M059J (cell line): Measurements from ENCODE around the gene LMNTD1. TPM values are rescaled to one million over a fixed set of nuclear protein-coding genes. Genes with fewer than 3 reads are reported as not detected.

ENCODE experiments used
- DNase-seq: peaks from one replicate; pipeline ENCODE4 v3.0.0-alpha.2; 2012; ENCODE audit warnings: low read depth
- total RNA-seq: library from RNA; depleted of rRNA; stranded (reverse); fragments of >200 nt; shearing (Covaris generic); gene quantifications from 2 replicates; pipeline ENCODE4 v1.2.3, GENCODE V29; 2014

LMNTD1 gene
- total RNA-seq, 1 experiment from 2014 or later, result 2.2 TPM

DNA sequence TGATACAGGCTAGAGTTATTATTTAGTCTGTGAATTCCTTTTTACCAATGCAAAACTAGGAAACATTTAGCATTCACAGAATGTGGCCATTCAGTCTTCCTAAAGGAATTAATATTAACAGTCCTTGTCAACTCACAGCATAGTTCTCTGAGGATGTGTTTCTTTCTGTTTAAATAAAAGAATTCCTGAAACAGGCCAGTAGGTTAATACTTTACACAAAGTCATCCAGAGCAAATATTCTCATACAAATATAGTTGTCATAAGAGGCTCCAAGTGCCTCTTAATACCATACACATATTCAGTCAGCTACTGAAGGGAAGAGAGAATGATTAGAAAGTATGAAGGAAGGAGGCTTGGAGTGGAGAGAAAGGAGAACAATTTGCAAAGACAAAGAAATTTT lies 120.1 kb downstream of the LMNTD1 start:
- DNase-seq, result no peak

DNA sequence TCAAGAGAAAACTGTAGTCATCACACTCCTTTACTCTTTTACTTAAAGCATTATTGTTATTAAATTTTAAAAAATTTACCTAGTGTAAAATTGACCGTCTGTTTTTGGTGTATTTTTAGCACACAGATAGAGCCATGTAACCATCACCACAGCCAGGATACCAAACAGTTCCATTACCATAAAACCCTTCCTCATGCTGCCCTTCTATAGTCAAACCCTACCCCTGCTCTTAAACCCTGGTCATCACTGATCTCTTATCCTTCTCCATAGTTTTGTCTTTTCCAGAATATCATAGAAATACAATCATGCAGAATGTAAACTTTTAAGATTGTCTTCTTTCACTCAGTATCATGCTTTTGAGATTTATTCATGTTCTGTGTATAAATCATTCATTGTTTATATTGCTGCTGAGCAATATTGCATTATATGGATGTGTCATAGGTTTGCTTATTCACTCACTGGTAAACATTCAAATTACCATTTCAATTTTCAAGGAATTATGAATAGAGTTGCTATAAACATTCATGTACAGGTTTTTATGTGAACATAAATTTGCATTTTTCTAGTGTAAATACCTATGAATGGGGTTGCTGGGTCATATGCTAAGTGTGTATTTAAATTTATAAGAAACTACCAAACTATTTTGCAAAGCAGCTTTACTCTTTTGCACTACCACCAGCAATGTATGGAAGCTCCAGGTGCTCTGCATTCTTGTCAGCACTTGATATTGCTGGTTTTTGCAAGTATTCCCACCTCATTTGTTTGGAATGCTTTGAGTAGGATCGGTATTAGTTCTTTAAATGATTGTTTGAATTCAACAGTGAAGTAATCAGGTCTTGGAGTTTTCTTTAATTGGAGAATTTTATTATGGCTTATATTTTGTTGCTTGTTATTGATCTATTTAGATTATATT lies 125.5 kb downstream of the LMNTD1 start:
- no peak for DNase-seq

DNA sequence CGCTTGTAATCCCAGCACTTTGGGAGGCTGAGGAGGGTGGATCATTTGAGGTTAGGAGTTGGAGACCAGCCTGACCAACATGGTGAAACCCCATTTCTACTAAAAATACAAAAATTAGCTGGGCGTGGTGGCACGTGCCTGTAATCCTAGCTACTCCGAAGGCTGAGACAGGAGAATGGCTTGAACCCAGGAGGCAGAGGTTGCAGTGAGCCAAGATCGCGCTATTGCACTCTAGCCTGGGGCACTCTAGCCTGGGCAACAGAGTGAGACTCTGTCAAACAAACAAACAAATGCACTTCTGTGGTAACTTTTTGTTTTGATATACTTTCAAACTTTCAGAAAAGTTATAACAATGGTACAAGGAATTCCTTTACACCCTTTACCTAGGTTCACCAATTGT lies 126.3 kb downstream of the LMNTD1 start:
- peak; percentile 59 for DNase-seq
